Glomerular visceral epithelial cell (primary cell): Measurements from ENCODE around the gene CNOT1.
"Not testable (repeated sequence)": the region's sequence is repeated elsewhere in the genome, so short reads cannot be mapped to it uniquely, and the experiment has no call there.

Experiments
- DNase-seq: peaks from one replicate; pipeline ENCODE4 v3.0.0-alpha.2; 2016; ENCODE audit errors: extremely low spot score

The CNOT1 gene

GRCh38 chr16:58638148-58639036 lies 8.8 kb upstream of the CNOT1 start:
- peak; percentile 75 for DNase-seq

GRCh38 chr16:58637021-58637420 lies 7.4 kb upstream of the CNOT1 start:
- DNase-seq, result not testable (repeated sequence)

GRCh38 chr16:58636466-58636865 lies 6.8 kb upstream of the CNOT1 start:
- DNase-seq, result no peak

- DNase-seq, result no peak
These were observed 5.9 kb upstream of the CNOT1 start for GRCh38 chr16:58635502-58635901.

- DNase-seq, result no peak
These were observed 4.7 kb upstream of the CNOT1 start for GRCh38 chr16:58634265-58634802.

GRCh38 chr16:58628845-58629732 lies 537 bp downstream of the CNOT1 start:
- peak; percentile 35 for DNase-seq

- no peak for DNase-seq
These were observed 5.4 kb downstream of the CNOT1 start for GRCh38 chr16:58624209-58624608.

- no peak for DNase-seq
These were observed 9.2 kb downstream of the CNOT1 start for GRCh38 chr16:58620396-58620795.

- DNase-seq, result no peak
These were observed 14.3 kb downstream of the CNOT1 start for GRCh38 chr16:58615280-58615679.

- DNase-seq, result no peak
These were observed 14.8 kb downstream of the CNOT1 start for GRCh38 chr16:58614860-58615259.

GRCh38 chr16:58614212-58614611 lies 15.4 kb downstream of the CNOT1 start:
- DNase-seq, result peak; percentile 35

- not testable (repeated sequence) for DNase-seq
These were observed 16.7 kb downstream of the CNOT1 start for GRCh38 chr16:58612965-58613364.

- DNase-seq, result no peak
These were observed 21.0 kb downstream of the CNOT1 start for GRCh38 chr16:58608601-58609136.

GRCh38 chr16:58605562-58605961 lies 24.1 kb downstream of the CNOT1 start:
- DNase-seq, result no peak

GRCh38 chr16:58591083-58591482 lies 38.5 kb downstream of the CNOT1 start:
- no peak for DNase-seq

- DNase-seq, result no peak
These were observed 40.2 kb downstream of the CNOT1 start for GRCh38 chr16:58589326-58589905.

- no peak for DNase-seq
These were observed 41.2 kb downstream of the CNOT1 start for GRCh38 chr16:58588406-58588805.

GRCh38 chr16:58586340-58587030 lies 43.1 kb downstream of the CNOT1 start:
- DNase-seq, result no peak

- DNase-seq, result no peak
These were observed 44.7 kb downstream of the CNOT1 start for GRCh38 chr16:58584831-58585505.

GRCh38 chr16:58582971-58583765 lies 46.5 kb downstream of the CNOT1 start:
- DNase-seq, result no peak
